ENCODE results near the gene PCDH15.
"Not testable (repeated sequence)": the region's sequence is repeated elsewhere in the genome, so short reads cannot be mapped to it uniquely, and the experiment has no call there.

PCDH15 gene

GRCh38 chr10:53980210-53980609, 820.8 kb downstream of the PCDH15 start:
- DNase-seq (ENCODE audit: low read depth): no peak

DNA sequence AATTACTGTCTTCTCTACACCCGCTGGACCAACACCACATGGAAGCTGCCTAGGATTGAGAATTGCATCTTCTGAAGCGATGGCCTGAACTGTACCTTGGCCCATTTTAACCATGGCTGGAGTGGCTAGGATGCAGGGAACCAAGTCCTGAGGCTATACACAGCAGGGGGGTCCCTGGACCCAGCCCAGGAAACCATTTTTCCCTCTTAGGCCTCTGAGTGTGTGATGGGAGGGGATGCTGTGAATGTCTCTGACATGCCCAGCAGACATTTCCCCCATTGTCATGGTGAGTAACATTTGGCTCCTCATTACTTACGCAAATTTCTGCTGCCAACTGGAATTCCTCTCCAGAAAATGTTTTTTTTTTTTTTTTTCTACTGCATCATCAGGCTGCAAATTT, 822.7 kb downstream of the PCDH15 start:
- DNase-seq (ENCODE audit: low read depth): no peak

DNA sequence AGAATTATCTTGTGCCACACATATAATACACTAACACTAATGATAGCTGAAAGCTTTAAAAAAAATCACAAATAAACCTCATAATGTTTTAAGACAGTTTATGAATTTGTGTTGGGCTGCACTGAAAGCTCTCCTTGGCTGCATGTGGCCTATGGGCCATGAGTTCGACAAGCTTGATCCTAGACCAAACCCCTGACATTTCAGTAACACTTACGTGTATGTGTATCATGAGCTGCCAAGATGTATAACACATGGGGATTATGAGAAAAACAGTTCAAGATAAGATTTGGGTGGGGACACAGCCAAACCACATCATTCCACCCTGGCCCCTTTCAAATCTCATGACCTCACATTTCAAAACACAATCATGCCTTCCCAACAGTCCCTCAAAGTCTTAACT, 823.8 kb downstream of the PCDH15 start:
- DNase-seq (ENCODE audit: low read depth): no peak

DNA sequence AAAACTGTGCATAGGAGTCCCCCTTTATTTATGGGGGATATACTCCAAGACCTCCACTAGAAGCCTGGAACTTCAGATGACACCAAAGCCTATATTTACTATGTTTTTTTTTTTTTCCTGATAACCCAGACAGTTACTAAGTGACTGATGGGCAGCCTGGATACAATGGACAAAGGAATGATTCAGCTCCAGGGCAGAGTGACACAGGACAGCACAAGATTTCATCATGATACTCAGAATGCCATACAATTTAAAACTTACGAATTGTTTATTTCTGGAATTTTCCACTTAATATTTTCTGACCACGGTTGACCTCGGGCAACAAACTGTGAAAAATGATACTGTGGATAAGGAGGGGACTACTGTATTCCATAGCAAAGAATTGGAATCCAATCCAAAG, 843.6 kb downstream of the PCDH15 start:
- no peak for DNase-seq (ENCODE audit: low read depth)

GRCh38 chr10:53955091-53955490, 845.9 kb downstream of the PCDH15 start:
- DNase-seq (ENCODE audit: low read depth): no peak

DNA sequence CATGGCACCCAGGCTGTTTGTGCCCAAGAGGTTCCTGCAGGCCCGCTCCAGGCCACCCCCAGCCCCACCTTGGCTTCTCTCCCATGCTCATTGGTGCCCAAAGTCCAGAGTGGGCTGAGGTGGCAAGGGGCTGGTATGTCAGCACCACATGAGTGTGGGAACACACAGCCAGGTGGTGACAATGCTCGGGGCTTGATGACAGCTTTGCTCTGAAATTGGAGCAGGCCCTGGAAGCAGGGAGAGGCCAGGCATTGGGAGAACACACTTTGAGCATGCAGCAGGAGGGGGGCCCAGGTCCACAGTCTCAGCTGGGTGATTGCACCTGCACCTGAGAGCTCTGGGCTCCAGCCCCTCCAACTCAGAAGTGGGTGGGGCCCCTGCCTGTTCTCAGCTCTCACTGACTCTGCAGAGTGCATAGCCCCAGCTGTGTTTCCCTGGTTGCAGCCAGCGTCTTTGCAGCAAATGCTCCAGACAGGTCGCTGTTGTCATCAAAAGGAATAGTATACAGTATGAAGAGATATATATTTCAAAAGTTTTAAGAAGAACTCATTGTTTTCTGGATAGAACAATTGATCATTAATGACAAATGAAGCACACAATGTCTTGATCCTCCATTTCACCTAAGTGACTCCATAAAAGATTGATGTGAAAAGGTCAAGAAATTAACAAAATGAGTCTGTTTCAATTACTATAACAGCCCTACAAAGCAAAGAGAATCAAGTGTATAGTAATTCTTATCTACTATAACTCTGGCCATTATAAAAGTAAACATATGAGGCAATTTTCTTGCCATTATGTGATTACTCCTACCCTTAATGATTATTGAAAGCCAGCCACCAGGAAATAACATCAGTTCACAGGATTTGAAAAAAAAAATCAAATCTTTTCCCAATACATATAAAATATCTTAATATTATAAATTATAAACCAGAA, 848.1 kb downstream of the PCDH15 start:
- DNase-seq (ENCODE audit: low read depth): no peak

DNA sequence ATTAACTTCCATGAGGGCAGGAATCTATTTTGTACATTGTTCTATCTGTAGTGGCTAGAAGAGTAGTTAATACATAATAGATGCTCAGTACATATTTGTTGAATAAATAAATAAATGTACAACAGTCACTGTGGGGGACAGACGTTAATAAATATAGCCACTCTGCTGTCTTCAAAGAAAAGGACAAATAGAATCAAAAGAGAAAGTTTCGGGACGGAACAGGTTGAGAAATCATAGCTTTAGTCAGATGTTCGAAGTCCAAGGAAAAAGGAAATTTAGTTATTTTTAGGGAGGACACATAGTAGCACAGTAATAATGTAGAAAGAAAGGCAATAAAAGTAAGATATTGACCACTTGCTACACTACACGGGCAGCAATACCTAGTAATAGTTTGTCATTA, 861.4 kb downstream of the PCDH15 start:
- no peak for DNase-seq (ENCODE audit: low read depth)

DNA sequence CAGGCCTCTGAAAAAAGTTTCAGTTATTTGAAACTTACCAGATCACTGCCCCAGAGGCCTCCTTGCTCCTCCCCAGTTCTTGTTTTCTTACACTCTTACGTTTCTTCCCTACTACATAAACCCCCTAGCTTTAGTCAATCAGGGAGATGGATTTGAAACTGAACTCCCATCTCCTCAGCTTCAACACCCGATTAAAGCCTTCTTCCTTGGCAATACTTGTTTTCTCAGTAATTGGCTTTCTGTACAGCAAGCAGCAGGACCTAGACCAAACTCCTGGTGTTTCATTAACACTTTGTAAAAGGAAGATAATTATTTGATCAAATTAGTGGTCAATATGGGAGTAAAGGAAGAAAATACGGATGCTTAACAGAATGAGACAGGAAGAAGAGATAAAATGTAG, 870.4 kb downstream of the PCDH15 start:
- DNase-seq (ENCODE audit: low read depth): no peak

DNA sequence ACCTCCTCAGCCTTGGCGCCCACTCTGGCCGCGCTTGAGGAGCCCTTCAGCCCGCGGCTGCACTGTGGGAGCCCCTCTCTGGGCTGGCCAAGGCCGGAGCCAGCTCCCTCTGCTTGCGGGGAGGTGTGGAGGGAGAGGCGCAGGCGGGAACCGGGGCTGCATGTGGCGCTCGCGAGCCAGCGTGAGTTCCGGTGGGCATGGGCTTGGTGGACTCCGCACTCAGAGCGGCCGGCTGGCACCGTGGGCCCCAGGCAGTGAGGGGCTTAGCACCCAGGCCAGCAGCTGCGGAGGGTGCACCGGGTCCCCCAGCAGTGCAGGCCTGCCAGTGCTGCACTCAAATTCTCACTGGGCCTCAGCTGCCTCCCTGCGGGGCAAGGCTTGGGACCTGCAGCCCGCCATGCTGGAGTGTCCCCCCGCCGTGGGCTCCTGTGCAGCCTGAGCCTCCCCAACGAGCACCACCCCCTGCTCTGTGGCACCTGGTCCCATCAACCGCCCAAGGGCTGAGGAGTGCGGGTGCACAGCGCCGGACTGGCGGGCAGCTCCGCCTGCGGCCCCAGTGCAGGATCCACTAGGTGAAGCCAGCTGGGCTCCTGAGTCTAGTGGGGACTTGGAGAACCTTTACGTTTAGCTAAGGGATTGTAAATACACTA, 876.9 kb downstream of the PCDH15 start:
- DNase-seq (ENCODE audit: low read depth): not testable (repeated sequence)

DNA sequence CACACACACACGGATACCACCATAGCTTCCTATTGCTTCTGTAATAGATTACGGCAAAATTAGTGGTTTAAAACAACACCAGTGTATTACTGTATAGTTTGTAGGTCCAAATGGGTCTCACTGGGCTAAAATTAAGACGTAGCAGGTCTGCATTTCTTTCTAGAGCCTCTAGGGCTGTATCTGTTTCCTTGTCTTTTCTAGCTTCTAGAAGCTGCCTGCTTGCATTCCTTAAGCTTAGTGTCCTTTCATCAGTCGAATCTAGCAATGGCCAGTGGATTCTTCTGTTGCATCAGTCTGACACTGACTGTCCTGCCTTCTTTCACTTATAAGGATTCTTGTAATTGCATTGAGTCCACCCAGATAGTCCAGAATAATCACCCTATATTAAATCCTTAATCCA, 882.3 kb downstream of the PCDH15 start:
- no peak for DNase-seq (ENCODE audit: low read depth)

GRCh38 chr10:53909791-53910190, 891.2 kb downstream of the PCDH15 start:
- no peak for DNase-seq (ENCODE audit: low read depth)

- DNase-seq (ENCODE audit: low read depth): no peak
Observed at GRCh38 chr10:53904506-53905241, 896.4 kb downstream of the PCDH15 start.

DNA sequence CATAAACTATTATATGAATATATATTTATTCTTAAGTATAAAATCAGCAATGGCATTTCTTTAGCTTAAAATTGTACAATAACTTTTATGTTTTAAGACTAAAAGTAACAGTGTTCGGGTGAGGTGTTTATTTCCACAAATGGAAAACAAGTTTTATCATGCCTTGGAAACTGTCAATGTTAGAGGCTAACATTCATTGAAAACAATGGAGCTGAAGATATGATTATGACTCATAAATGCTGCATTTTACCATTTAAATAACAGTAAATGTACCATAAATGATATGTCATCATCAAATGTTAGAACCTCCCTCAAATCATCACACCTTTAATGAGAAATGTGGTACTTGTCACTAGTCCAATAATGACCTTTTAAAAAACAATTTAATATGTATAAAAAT, 897.3 kb downstream of the PCDH15 start:
- DNase-seq (ENCODE audit: low read depth): no peak

DNA sequence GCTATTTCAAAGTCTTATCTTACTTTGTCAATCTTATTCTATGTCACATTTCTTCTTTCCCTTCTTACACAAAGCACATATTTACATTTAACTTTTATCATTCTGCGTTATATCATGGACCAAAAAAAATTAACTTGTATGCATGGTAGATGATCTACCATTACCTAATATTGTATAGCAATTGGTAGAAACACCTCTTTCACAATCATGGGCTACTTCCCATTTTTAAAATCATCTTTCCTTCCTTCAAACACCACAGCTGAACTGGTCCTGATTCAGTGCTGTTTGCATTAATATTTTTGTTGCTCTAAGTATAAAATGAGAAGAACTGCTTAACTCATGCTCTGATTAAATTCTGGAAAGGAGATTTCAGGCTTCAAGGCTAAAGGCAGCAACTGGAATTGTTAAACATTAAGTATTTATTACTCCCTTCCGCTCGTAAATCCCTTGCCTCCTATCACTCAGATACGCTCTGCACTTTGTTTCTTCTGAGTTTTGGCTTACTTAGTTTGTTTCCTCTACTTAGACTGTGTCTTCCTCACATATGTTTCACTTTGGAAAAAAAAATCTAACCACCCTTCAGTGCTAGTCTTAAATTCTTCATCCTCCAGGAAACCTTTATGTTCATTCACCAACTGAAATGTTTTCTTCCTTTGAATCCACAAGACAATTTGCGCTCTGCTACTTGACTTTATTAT, 901.4 kb downstream of the PCDH15 start:
- DNase-seq (ENCODE audit: low read depth): no peak

GRCh38 chr10:53898532-53898931, 902.5 kb downstream of the PCDH15 start:
- no peak for DNase-seq (ENCODE audit: low read depth)

DNA sequence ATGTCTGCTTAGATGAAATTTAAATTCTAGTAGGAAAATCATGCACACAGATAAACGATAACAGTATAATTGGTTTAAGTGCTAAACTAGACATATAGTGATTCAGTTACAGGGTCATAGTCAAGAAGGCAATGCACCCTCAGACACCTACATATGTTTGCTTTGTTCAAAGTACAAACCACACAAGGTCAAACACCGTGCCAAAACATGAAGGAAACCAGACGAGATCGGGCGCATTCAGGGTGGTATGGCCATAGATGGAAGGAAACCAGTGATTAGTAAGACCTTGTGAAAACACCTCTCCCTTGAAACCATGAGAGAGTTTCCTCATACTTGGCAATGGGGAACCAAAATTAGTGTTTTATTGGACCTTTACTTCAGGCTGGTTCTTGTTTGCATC, 906.9 kb downstream of the PCDH15 start:
- no peak for DNase-seq (ENCODE audit: low read depth)

DNA sequence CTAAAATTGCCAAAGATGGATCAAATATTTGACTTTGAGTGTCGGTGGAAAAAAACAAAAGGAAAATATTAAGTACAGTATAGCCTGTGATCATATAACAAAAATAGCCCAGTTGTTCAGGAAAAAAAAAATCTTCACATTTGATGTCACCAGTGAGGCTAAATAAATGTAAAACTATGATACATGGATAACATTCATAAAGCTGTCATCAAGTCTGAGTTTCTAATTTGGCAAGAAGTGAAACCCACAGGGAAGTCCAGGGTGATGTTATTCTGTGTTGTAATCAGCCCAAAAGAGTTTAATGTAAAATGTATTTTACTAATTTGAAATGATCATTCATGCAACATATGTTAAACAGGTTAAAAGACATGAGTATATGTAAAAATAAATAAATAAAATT, 908.0 kb downstream of the PCDH15 start:
- no peak for DNase-seq (ENCODE audit: low read depth)

DNA sequence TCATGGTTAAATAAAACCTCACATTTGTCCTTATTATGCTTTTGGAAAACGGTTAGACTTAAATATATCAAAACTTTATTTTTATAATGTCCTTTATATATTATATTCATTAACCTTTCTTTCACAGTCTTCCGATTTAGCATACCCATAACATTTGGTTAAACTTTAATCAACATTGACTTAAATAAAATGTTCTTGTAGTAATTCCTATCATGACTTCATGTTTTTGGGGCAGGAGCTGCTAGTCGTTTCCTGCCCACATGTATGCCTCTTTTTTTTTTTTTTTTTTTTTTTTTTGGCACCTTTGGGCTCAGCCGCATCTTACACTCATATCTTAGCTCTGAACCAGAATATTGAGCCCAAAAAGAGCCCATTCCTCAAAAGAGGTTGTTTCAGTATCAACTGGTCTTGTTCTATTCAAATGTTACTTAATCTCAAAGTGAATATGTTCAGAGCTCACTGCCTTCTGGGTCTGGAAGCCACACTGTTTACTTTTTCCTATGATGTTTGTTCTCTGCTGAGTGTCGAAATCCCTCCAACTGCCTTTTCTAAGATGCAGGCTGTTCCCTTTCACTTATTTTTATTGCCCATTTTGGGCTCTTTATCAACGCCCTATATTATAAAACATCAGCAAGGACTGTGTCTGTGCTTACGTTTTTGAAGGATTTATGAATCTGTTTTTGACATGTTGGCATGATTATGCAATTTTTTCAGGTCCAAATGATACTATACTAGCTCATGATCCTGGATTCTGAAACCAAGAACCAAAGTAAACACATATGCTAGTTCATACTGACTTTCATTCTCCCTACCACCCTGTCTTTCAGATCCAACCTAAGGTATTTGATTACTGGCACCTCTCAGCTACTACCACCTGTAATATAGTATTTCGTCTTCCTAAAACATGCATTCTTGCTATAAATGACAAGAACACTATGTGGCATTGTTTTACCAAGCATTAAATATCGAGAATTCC, 914.4 kb downstream of the PCDH15 start:
- no peak for DNase-seq (ENCODE audit: low read depth)

DNA sequence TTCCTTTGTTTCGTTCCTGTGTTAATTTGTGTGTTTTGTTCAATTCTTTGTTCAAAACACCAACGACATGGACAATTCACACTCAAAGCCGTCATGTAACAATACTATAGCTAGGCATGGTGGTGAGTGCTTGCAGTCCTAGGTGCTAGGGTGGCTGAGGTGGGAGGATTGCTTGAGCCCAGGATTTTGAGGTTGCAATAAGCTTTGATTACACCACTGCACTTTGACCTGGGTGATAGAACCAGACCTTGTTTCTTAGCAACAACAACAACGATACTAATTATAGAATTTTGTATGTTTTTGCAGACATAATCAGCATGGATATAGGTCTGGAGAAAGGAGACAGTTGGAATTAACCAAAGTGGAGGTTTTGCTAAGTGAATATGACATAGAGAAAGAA, 936.2 kb downstream of the PCDH15 start:
- DNase-seq (ENCODE audit: low read depth): no peak

GRCh38 chr10:53852450-53853175, 948.4 kb downstream of the PCDH15 start:
- DNase-seq (ENCODE audit: low read depth): no peak
